IMR-90 (cell line): ENCODE measurements around the gene ZMYM4.

Source experiments
- BHLHE40 ChIP-seq: fragments of 150-350 bp; IDR thresholded peaks from 2 replicates; pipeline ENCODE4 v1.6.1; 2016; ENCODE audit warnings: mild to moderate bottlenecking, low read depth, low read length
- CEBPB ChIP-seq: IDR thresholded peaks from 2 replicates; pipeline ENCODE4 v1.6.1; 2012; ENCODE audit warnings: low read depth, low read length, improper control_type of control experiment
- FOS ChIP-seq: fragments of 150-350 bp; IDR thresholded peaks from 2 replicates; pipeline ENCODE4 v1.6.1; 2016; ENCODE audit warnings: low read depth, low read length
- MAZ ChIP-seq: IDR thresholded peaks from 2 replicates; pipeline ENCODE4 v1.6.1; 2012; ENCODE audit warnings: low read depth, mild to moderate bottlenecking, low read length, improper control_type of control experiment, moderate library complexity, borderline replicate concordance
- MXI1 ChIP-seq: IDR thresholded peaks from 2 replicates; pipeline ENCODE4 v1.6.1; 2012; ENCODE audit warnings: low read depth, mild to moderate bottlenecking, low read length, moderate library complexity, borderline replicate concordance
- NFE2L2 ChIP-seq: fragments of 150-350 bp; IDR thresholded peaks from 2 replicates; pipeline ENCODE4 v1.6.1; 2016; ENCODE audit warnings: low read depth, mild to moderate bottlenecking, low read length
- POLR2A ChIP-seq: IDR thresholded peaks from 2 replicates; pipeline ENCODE4 v1.6.1; 2012; ENCODE audit warnings: mild to moderate bottlenecking, low read depth, low read length
- RAD21 ChIP-seq: IDR thresholded peaks from 2 replicates; pipeline ENCODE4 v1.6.1; 2012; ENCODE audit warnings: low read length, improper control_type of control experiment
- RCOR1 ChIP-seq: IDR thresholded peaks from 2 replicates; pipeline ENCODE4 v1.6.1; 2012; ENCODE audit warnings: mild to moderate bottlenecking, low read length, improper control_type of control experiment; ENCODE audit not compliant: insufficient replicate concordance
- RFX5 ChIP-seq: IDR thresholded peaks from 2 replicates; pipeline ENCODE4 v1.8.0; 2012; ENCODE audit warnings: low read depth, mild to moderate bottlenecking, low read length, moderate library complexity
- SMC3 ChIP-seq: fragments of 150-350 bp; IDR thresholded peaks from 2 replicates; pipeline ENCODE4 v1.6.1; 2016; ENCODE audit warnings: low read depth, mild to moderate bottlenecking, antibody characterized with exemption, low read length, moderate library complexity
- TF ChIP-seq, protein P1 (sequence below): conservative IDR thresholded peaks from 2 replicates; pipeline ENCODE4 v1.5.1; 2012; ENCODE audit warnings: mild to moderate bottlenecking, low read depth, low read length, improper control_type of control experiment
- TF ChIP-seq, protein P2 (sequence below): fragments of 150-350 bp; IDR thresholded peaks from 2 replicates; pipeline ENCODE4 v1.6.1; 2017; ENCODE audit warnings: mild to moderate bottlenecking, antibody characterized with exemption, low read length, low read depth

DNA sequence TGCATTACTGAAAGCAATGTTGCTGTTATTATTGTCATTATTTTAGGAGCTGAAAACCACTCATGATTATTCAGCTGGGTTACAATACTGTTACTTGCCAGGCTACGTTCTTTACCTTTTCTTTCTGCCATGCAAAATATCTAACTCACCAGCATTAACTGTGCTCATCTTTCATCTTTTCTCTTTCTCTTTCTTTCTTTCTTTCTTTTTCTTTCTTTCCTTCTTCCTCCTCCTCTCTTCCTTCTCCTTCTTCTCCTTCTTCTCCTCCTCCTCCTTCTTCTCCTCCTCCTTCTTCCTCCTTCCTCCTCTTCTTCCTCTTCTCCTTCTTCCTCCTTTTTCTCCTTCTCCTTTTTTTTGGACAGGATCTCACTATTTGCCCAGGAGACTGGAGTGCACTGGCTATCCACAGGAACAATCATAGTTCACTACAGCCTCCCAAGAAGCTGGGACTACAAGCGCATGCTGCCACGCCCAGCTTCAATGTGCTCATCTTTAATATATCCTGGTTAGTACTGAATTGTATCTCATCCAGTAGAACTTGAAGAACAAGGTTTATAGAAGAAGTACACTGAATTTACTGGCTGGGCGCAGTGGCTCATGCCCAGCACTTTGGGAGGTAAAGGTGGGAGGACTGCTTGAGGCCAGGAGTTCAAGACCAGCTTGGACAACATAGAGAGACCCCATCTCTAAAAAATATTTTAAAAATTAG is 6.9 kb upstream of the ZMYM4 start:
- no peak for TF ChIP-seq MAZ
- TF ChIP-seq, protein P1, sequence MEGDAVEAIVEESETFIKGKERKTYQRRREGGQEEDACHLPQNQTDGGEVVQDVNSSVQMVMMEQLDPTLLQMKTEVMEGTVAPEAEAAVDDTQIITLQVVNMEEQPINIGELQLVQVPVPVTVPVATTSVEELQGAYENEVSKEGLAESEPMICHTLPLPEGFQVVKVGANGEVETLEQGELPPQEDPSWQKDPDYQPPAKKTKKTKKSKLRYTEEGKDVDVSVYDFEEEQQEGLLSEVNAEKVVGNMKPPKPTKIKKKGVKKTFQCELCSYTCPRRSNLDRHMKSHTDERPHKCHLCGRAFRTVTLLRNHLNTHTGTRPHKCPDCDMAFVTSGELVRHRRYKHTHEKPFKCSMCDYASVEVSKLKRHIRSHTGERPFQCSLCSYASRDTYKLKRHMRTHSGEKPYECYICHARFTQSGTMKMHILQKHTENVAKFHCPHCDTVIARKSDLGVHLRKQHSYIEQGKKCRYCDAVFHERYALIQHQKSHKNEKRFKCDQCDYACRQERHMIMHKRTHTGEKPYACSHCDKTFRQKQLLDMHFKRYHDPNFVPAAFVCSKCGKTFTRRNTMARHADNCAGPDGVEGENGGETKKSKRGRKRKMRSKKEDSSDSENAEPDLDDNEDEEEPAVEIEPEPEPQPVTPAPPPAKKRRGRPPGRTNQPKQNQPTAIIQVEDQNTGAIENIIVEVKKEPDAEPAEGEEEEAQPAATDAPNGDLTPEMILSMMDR = no peak
- TF ChIP-seq RCOR1 = no peak
- no peak for TF ChIP-seq POLR2A
- no peak for TF ChIP-seq SMC3
- no peak for TF ChIP-seq FOS
- TF ChIP-seq BHLHE40 = no peak
- TF ChIP-seq CEBPB = no peak
- TF ChIP-seq NFE2L2 = no peak
- TF ChIP-seq MXI1 = no peak
- no peak for TF ChIP-seq RFX5
- TF ChIP-seq RAD21 = no peak
- TF ChIP-seq, protein P2, sequence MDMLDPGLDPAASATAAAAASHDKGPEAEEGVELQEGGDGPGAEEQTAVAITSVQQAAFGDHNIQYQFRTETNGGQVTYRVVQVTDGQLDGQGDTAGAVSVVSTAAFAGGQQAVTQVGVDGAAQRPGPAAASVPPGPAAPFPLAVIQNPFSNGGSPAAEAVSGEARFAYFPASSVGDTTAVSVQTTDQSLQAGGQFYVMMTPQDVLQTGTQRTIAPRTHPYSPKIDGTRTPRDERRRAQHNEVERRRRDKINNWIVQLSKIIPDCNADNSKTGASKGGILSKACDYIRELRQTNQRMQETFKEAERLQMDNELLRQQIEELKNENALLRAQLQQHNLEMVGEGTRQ = no peak
